Peyer's patch (tissue), 4 donors: ENCODE results near the gene ARMH3. TPM values are rescaled to one million over a fixed set of nuclear protein-coding genes. Genes with fewer than 3 reads are reported as not detected.

Experiments used
- DNase-seq, 3 donors: peaks; one replicate each; pipeline ENCODE4 v3.0.0-alpha.2; 2017 to 2019
- H3K27ac ChIP-seq, 4 donors: fragments of 200-600 bp; sonication (generic); one replicate each; pipeline ENCODE4 v1.5.1; 2016 to 2019
- H3K27me3 ChIP-seq, 2 donors: fragments of 200-600 bp; sonication (generic); one replicate each; pipeline ENCODE4 v1.5.1; 2019
- H3K36me3 ChIP-seq, 3 donors: fragments of 200-600 bp; sonication (generic); one replicate each; pipeline ENCODE4 v1.5.1; 2016 to 2019
- H3K4me1 ChIP-seq, 4 donors: fragments of 200-600 bp; sonication (generic); one replicate each; pipeline ENCODE4 v1.5.1; 2016 to 2019
- H3K4me3 ChIP-seq, 4 donors: fragments of 200-600 bp; sonication (generic); 1 replicate in 3 of 4; 2 replicates in 1 of 4; pipeline ENCODE4 v1.5.1; 2016 to 2019; ENCODE audit warnings: mild to moderate bottlenecking in 1 of 4
- H3K9me3 ChIP-seq, 4 donors: fragments of 200-600 bp; sonication (generic); one replicate each; pipeline ENCODE4 v1.5.1; 2016 to 2019; ENCODE audit warnings: mild to moderate bottlenecking in 1 of 4
- POLR2A ChIP-seq, 2 donors: fragments of 450-650 bp; IDR thresholded peaks; one replicate each; pipeline ENCODE4 v1.5.1; 2017; ENCODE audit warnings: antibody characterized with exemption in 2 of 2, mild to moderate bottlenecking in 2 of 2, moderate library complexity in 2 of 2
- total RNA-seq, 4 donors: library from RNA; depleted of rRNA; stranded (reverse); fragments of >200 nt; gene quantifications; one replicate each; pipeline ENCODE4 v1.1.0, GENCODE V29; 2016
- TF ChIP-seq, protein P1 (sequence below), 6 experiments: fragments of 450-650 bp in 4 of 6; fragments of 200-600 bp in 2 of 6; sonication (generic) in 1 of 6; IDR thresholded peaks; one replicate each; pipeline ENCODE4 v1.5.1; 2017 to 2019; ENCODE audit warnings: antibody characterized with exemption in 6 of 6, mild to moderate bottlenecking in 3 of 6, moderate library complexity in 1 of 6

The ARMH3 gene
- total RNA-seq, 4 donors from 2014 or later, result 15.8 to 29.2 (median 23.0) TPM

GRCh38 chr10:101830322-101831168, 225.4 kb downstream of the ARMH3 start:
- peak; percentile 93 to 98 (median 97) for DNase-seq
- Histone ChIP-seq H3K36me3 (no peaks in the 10 kb centered on the region), H3K4me3 (peak overlapping the region; percentile 30 to 64 (median 54)), H3K9me3 (no peaks in the 10 kb centered on the region), H3K27ac (peak overlapping the region; percentile 68 to 85 (median 72)), H3K27me3 (no peaks in the 10 kb centered on the region), H3K4me1 (peaks cover 0 to 16% (median 8%) of the 10 kb centered on the region in 4 donors)
- TF ChIP-seq, protein P1, sequence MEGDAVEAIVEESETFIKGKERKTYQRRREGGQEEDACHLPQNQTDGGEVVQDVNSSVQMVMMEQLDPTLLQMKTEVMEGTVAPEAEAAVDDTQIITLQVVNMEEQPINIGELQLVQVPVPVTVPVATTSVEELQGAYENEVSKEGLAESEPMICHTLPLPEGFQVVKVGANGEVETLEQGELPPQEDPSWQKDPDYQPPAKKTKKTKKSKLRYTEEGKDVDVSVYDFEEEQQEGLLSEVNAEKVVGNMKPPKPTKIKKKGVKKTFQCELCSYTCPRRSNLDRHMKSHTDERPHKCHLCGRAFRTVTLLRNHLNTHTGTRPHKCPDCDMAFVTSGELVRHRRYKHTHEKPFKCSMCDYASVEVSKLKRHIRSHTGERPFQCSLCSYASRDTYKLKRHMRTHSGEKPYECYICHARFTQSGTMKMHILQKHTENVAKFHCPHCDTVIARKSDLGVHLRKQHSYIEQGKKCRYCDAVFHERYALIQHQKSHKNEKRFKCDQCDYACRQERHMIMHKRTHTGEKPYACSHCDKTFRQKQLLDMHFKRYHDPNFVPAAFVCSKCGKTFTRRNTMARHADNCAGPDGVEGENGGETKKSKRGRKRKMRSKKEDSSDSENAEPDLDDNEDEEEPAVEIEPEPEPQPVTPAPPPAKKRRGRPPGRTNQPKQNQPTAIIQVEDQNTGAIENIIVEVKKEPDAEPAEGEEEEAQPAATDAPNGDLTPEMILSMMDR (IDR thresholded peaks at IDR 0.05), result no peak
- no peak for TF ChIP-seq POLR2A (IDR thresholded peaks at IDR 0.05)

DNA sequence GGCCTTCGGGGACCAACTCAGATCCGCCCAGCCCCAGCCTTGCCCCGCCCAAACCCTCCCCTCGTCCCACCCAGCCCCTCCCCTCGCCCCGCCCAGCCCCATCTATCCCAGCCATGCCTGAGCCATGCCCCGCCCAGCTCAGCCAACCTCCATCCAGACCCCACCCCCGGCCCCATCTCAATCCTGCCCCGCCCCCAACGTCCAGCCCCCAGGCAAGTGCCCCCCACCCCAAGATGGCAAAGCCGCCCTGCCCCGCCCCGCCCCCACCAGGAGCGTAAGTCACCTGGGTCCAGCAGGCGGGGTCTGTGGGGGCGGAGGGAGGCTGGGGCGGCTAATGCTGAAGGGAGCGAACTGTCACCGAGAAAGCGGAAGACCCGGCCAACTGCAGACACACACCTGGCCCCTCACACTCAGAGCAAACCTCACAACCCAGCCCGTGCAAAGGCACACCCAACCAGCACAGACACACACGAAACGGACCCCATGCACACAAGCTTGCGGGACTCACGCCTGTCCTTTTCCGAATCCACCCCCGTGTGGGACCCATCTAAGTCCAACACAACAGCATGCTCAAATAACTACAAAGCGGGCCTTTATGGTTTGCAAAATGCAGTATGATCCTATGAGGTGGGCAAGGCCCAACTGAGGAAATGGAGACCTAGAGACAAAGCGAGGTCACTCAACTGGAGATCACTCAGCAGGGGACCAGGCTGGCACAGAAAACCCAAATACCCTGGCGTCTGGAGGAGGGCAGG, 226.2 kb downstream of the ARMH3 start:
- Histone ChIP-seq H3K4me1 (peaks cover 0 to 16% (median 8%) of the 10 kb centered on the region in 4 donors), H3K4me3 (peak overlapping the region; percentile 30 to 64 (median 54)), H3K27me3 (no peaks in the 10 kb centered on the region), H3K27ac (peak overlapping the region; percentile 68 to 85 (median 72)), H3K9me3 (no peaks in the 10 kb centered on the region), H3K36me3 (no peaks in the 10 kb centered on the region)
- TF ChIP-seq POLR2A (IDR thresholded peaks at IDR 0.05), result no peak
- TF ChIP-seq, protein P1 (IDR thresholded peaks at IDR 0.05), result no peak
- peak; percentile 58 to 91 (median 88) for DNase-seq

GRCh38 chr10:101828766-101829551, 227.0 kb downstream of the ARMH3 start:
- Histone ChIP-seq H3K4me3 (peak overlapping the region in 3 of 4 donors; percentile 30 to 58 (median 50)), H3K36me3 (no peaks in the 10 kb centered on the region), H3K27ac (peak overlapping the region in 3 of 4 donors; percentile 6 to 85 (median 9)), H3K27me3 (no peaks in the 10 kb centered on the region), H3K4me1 (peaks cover 0 to 10% (median 8%) of the 10 kb centered on the region in 4 donors), H3K9me3 (no peaks in the 10 kb centered on the region)
- peak in 1 of 3 donors; percentile 59 for DNase-seq
- TF ChIP-seq, protein P1 (IDR thresholded peaks at IDR 0.05), result no peak
- TF ChIP-seq POLR2A (IDR thresholded peaks at IDR 0.05), result no peak

- TF ChIP-seq, protein P1 (IDR thresholded peaks at IDR 0.05), result no peak
- TF ChIP-seq POLR2A (IDR thresholded peaks at IDR 0.05), result no peak
- no peaks in the 10 kb centered on the region for H3K9me3 ChIP-seq
- H3K27ac ChIP-seq, result no peak overlapping the region
- no peaks in the 10 kb centered on the region for H3K27me3 ChIP-seq
- no peaks in the 10 kb centered on the region for H3K36me3 ChIP-seq
- no peak overlapping the region for H3K4me3 ChIP-seq
- peaks cover 0 to 9% (median 8%) of the 10 kb centered on the region in 4 donors for H3K4me1 ChIP-seq
- no peak for DNase-seq
Measured at GRCh38 chr10:101827919-101828600, 227.9 kb downstream of the ARMH3 start.
